ENCODE results near the gene NARF. TPM values are rescaled to one million over a fixed set of nuclear protein-coding genes. Genes with fewer than 3 reads are reported as not detected.

NARF gene
- total and polyA plus RNA-seq, 2 donors (not counting 3 experiments of a cell fraction or from before 2014, with no cell fraction given): 83.4 to 158 TPM

GRCh38 chr17:82429824-82430223 lies 28.7 kb upstream of the NARF start:
- Histone ChIP-seq H3K4me1 (ENCODE audit: control insufficient read depth, extremely low read depth, insufficient read depth, low read length) (no peaks in the 10 kb centered on the region), H4K20me1 (replicated peaks; ENCODE audit: control insufficient read depth, extremely low read depth, insufficient read depth, low read length) (no peaks in the 10 kb centered on the region), H3K9me3 (replicated peaks; ENCODE audit: control insufficient read depth, insufficient read depth, low read length) (no peaks in the 10 kb centered on the region), H3K4me3 (replicated peaks in 1 of 3; ENCODE audit: insufficient read depth in 1 of 3, low read depth in 1 of 3, low read length in 3 of 3) (no peak overlapping the region), H3K36me3 (ENCODE audit: control insufficient read depth in 2 of 2, extremely low read depth in 1 of 2, insufficient read depth in 2 of 2, low read length in 2 of 2) (no peaks in the 10 kb centered on the region), H3K79me2 (ENCODE audit: control insufficient read depth, insufficient read depth, low read length) (no peaks in the 10 kb centered on the region), H3K9me1 (replicated peaks; ENCODE audit: control insufficient read depth, extremely low read depth, insufficient read depth, low read length) (no peaks in the 10 kb centered on the region), H3K9ac (replicated peaks; ENCODE audit: extremely low read depth, insufficient read depth, low read length) (no peak overlapping the region), H3K27me3 (ENCODE audit: control insufficient read depth in 2 of 2, insufficient read depth in 2 of 2, low read length in 2 of 2) (no peaks in the 10 kb centered on the region), H3K27ac (ENCODE audit: insufficient read depth, low read depth, low read length) (no peak overlapping the region), H2AFZ (ENCODE audit: low read depth, low read length) (no peak overlapping the region), H3K4me2 (ENCODE audit: insufficient read depth, low read length) (no peak overlapping the region)
- BruUV-seq (replicated peaks): no TSS peak
- dilution Hi-C loops (cut with MboI; ENCODE audit: extremely low pct_ligation_motif_present, low sequenced_read_pairs): no loop called here
- ChIA-PET CTCF (no interaction called here), POLR2A (no interaction called here)
- no peak for DNase-seq (ENCODE audit: low read depth, low spot score)
- TF ChIP-seq POLR2A (IDR thresholded peaks at IDR 0.05; ENCODE audit: low read depth, low read length) (no peak), MYC (IDR thresholded peaks at IDR 0.05; ENCODE audit: low read depth, low read length) (no peak), FOS (IDR thresholded peaks at IDR 0.05; ENCODE audit: borderline replicate concordance, insufficient read depth, low read length) (no peak)
- FAIRE-seq: no peak
- intact Hi-C loops (cut with micrococcal nuclease): no loop called here

- TF ChIP-seq FOS (IDR thresholded peaks at IDR 0.05; ENCODE audit: borderline replicate concordance, insufficient read depth, low read length) (no peak), JUN (IDR thresholded peaks at IDR 0.05; ENCODE audit: borderline replicate concordance, insufficient read depth, insufficient read length, low read depth) (no peak), GATA2 (IDR thresholded peaks at IDR 0.05; ENCODE audit: insufficient read depth, insufficient read length, low read depth, low read length) (no peak), EZH2 (IDR thresholded peaks at IDR 0.05; ENCODE audit: borderline replicate concordance, low read depth, low read length, severe bottlenecking) (no peak), MYC (IDR thresholded peaks at IDR 0.05; ENCODE audit: low read depth, low read length) (no peak), POLR2A (IDR thresholded peaks at IDR 0.05; ENCODE audit: low read depth, low read length) (no peak), POLR2AphosphoS5 (IDR thresholded peaks at IDR 0.05; ENCODE audit: insufficient read depth, low read depth, low read length) (no peak), CTCF (IDR thresholded peaks at IDR 0.05; ENCODE audit: extremely low read depth in 1 of 2, insufficient read depth in 1 of 2, low read depth in 1 of 2, low read length in 2 of 2) (no peak)
- TF ChIP-seq, protein P1, sequence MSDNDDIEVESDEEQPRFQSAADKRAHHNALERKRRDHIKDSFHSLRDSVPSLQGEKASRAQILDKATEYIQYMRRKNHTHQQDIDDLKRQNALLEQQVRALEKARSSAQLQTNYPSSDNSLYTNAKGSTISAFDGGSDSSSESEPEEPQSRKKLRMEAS (IDR thresholded peaks at IDR 0.05; ENCODE audit: insufficient read depth, insufficient read length): no peak
- FAIRE-seq: no peak
- dilution Hi-C loops (cut with MboI; ENCODE audit: extremely low pct_ligation_motif_present, low sequenced_read_pairs): no loop called here
- Histone ChIP-seq H3K27me3 (ENCODE audit: control insufficient read depth in 2 of 2, insufficient read depth in 2 of 2, low read length in 2 of 2) (no peaks in the 10 kb centered on the region), H3K4me2 (ENCODE audit: insufficient read depth, low read length) (no peak overlapping the region), H3K9ac (replicated peaks; ENCODE audit: extremely low read depth, insufficient read depth, low read length) (no peak overlapping the region), H3K27ac (ENCODE audit: insufficient read depth, low read depth, low read length) (no peak overlapping the region), H3K36me3 (ENCODE audit: control insufficient read depth in 2 of 2, extremely low read depth in 1 of 2, insufficient read depth in 2 of 2, low read length in 2 of 2) (no peaks in the 10 kb centered on the region), H3K79me2 (ENCODE audit: control insufficient read depth, insufficient read depth, low read length) (no peaks in the 10 kb centered on the region), H2AFZ (ENCODE audit: low read depth, low read length) (no peak overlapping the region), H3K9me3 (replicated peaks; ENCODE audit: control insufficient read depth, insufficient read depth, low read length) (no peaks in the 10 kb centered on the region), H3K4me3 (replicated peaks in 1 of 3; ENCODE audit: insufficient read depth in 1 of 3, low read depth in 1 of 3, low read length in 3 of 3) (no peak overlapping the region), H4K20me1 (replicated peaks; ENCODE audit: control insufficient read depth, extremely low read depth, insufficient read depth, low read length) (no peaks in the 10 kb centered on the region), H3K4me1 (ENCODE audit: control insufficient read depth, extremely low read depth, insufficient read depth, low read length) (no peaks in the 10 kb centered on the region), H3K9me1 (replicated peaks; ENCODE audit: control insufficient read depth, extremely low read depth, insufficient read depth, low read length) (no peaks in the 10 kb centered on the region)
- no TSS peak for BruUV-seq (replicated peaks)
- ChIA-PET POLR2A (no interaction called here), CTCF (no interaction called here)
- no peak for DNase-seq (ENCODE audit: low read depth, low spot score)
- intact Hi-C loops (cut with micrococcal nuclease): no loop called here
These were observed 26.5 kb upstream of the NARF start for GRCh38 chr17:82432017-82432416.

Data from endothelial cell of umbilical vein (primary cell).